GM21723 (cell line): ENCODE results near the gene IQCE.
"Not testable (repeated sequence)": the region's sequence is repeated elsewhere in the genome, so short reads cannot be mapped to it uniquely, and the experiment has no call there.

Experiments used
- ATAC-seq: cut with Tn5 transposase; IDR thresholded peaks from one replicate; pipeline ENCODE4 v1.9.1; 2021; ENCODE audit warnings: mild to moderate bottlenecking, moderate library complexity; ENCODE audit not compliant: unreplicated experiment

IQCE gene

DNA sequence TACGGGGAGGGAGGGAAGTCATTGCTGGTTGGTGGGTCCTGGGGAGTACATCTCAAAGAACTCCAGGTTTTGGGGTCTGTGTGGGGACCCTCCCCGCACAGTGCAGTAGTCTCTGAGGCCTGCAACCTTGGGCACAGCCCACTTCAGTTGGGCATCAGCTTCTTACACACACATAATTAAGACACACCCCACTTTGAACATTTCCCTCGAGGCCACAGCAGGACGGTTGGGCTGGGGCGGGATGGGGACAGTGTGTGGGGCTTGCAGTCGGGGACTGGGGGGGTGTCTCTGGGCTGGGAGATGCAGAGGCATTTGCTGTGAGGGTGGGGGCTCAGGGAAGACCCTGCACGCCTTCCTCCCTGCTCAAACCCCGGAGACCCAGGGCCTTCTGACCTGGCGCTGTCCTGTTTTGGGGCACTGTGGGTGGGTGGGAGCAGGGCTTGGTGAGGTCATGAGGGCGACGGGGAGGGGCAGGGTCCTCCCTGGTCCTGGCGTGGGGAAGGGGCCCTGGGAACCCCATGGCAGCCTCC is 38.0 kb upstream of the IQCE start:
- ATAC-seq: no peak

DNA sequence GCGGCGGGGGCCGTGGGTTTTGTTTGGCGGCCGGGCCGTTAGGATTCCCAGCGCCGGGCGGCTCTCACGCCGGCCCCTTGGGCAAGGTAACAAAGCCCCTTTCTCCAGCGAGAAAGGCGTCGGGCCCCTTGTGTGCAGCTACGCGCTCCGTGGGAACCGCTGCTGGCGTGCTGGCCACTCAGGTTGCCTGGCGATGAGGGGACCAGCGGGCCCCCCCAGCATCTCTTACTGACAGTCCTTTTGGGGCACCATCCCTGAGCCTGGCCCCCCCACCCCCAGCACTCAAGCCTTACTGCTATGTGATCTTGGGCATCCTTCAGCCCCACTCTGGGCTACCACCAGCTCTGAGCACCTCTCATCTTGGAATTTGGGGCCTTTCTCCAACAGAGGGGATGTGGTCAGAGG is 37.4 kb upstream of the IQCE start:
- ATAC-seq: no peak

DNA sequence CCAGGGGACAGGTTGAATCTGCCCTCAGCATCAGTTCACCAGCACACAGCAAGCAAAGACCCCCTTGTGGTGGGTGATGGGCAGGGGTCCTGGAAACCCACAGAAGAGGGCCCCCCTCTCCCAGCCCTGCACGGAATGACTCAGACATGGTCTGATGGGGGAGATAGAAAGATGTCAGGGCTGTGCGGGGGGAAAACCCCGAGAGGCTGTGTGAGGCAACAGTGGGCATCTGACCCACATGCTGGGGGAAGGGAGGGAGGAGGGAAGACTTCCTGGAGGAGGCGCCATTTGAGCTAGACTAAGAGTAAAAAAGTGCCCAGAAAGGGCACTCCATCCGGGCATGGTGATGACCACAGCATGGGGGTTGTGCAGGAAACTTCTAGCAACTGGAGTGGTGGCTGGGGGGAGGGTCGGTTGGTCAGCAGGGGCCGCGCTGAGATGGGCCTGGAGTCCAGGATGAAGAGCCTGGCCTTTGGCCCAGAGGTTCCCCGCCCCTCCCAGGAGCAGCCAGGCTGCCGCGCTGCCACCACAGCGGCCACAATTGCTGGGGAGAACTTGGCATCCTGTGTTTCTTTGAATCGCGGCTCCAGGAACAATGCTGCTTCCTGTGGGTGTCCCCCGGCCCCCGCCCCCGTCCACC is 36.7 kb upstream of the IQCE start:
- no peak for ATAC-seq

DNA sequence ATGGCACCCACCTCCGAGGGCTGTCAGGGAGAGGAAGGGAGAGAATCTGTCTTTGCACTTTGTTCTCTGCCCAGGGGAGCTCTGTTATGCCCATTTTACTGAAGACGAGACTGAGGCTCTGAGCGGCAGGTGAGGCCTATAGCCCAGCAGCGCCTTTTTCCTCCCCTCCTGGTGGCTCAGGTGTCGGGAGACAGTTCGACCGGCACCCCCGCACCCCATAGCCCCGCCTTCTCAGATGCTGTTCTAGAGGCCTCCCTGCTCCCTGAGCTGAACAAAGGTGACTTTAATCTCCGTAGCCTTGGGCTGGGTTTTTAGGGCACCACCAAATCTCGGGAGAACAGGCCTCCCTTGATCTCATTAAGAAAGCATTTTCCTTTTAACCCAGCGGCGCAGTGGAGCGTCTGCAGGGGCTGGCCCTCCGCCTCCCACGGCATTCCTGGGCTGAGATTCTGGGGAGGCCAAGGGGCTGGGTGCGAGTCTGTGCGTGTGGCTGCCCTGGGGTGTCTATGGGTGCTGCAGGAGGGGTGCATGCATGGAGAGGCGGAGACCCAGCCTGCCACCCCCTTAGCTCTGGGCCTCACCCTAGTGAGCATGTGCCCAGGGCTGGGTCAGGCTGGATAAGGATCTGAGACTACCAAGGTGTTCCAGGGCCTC is 35.9 kb upstream of the IQCE start:
- no peak for ATAC-seq

DNA sequence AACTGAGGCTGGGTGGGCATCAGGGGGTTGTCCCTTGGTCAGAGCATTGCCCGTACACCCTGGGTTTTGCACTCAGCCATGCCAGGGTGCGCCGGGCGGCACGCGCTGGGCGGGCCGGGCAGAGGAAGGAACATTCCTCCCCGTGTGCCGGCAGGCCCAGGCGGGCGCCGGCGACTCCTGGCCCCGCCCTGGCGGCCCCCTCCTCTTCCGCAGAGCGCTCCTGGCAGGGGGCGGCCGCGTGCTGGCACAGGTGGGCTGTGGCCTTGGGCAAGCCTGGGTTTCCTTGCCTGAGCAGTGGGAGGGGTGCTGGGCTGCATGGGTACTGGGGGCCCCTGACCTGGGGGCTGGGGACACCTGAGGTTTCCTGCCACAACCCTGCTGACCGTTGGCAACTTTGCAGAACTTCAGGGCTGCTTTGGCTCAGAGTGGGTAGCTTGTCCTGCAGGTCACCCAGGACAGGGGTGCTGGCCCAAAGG is 35.3 kb upstream of the IQCE start:
- no peak for ATAC-seq

DNA sequence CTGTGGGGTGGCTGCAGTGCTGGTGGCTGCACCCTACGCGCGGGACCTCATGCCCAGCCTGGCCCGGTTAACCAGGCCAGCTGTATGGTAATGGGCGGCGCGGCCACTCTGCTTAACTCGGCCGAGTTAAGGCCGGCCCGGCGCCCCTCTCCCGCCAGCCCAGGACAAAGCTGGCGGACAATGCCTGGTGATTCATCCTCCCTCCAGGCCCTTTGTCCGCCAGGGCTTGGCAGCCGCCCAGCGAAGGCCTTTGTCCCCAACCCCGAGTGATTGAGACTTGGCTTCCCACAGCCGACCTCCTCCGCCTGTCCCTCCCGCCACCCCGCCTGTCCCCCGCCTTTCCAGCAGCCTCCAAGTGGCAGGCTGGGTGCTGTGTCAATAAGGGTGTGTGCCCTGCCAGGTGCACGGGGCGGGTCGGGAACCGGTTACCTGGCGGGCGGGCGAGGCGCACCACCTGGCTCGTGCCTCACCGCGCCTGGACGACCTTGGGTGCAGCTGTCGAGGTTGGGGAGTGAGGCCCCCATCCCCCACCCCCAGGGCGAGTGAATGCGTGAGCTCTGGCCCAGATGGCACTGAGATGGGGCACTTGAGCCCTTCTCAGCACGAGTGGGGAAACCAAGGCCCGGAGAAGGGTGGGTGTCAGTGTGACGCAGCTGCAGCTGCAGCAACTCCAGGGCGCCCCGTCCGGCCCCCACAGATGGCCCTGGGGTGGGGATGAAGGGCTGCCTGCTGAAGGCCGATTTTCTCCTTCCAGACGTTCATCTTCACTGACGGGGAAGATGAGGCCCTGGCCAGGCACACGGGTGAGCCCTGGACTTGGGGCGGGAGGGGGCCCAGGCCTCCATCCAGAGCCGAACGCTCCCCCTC is 34.6 kb upstream of the IQCE start:
- no peak for ATAC-seq

DNA sequence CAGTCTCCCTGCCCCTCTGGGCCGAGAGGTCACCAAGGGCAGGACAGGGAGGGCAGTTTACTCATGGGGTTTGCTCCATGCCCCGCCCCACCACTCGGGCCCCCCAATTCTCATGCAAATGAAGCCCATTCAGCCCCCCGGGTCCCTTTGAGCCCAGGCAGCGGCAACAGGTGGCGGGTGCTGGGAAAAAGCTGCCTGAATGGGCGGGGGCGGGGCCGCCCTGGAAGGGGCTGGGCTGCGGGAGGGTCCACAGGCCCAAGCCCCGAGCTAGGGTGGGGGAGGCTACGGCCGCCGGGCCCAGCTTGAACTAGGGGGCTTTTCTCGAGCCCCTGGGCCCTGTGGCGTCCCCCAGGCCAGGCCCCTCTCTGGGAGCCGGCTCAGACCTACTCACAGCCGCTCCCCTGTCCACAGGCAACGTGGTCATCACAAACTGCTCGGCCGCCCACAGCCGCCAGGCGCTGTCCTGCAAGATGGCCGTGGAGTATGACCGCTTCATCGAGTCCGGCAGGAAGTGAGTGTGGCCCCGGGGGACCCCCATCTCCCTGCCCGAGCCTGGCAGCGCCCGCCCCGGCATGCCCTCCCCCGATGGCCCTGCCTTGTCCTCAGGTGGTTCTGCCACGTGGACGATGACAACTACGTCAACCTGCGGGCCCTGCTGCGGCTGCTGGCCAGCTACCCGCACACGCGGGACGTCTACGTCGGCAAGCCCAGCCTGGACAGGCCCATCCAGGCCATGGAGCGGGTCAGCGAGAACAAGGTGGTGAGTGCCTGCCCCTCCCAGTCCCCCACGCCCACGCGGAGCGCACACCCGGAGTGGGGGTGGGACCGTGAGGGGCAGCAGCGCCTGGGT is 33.7 kb upstream of the IQCE start:
- ATAC-seq: no peak

DNA sequence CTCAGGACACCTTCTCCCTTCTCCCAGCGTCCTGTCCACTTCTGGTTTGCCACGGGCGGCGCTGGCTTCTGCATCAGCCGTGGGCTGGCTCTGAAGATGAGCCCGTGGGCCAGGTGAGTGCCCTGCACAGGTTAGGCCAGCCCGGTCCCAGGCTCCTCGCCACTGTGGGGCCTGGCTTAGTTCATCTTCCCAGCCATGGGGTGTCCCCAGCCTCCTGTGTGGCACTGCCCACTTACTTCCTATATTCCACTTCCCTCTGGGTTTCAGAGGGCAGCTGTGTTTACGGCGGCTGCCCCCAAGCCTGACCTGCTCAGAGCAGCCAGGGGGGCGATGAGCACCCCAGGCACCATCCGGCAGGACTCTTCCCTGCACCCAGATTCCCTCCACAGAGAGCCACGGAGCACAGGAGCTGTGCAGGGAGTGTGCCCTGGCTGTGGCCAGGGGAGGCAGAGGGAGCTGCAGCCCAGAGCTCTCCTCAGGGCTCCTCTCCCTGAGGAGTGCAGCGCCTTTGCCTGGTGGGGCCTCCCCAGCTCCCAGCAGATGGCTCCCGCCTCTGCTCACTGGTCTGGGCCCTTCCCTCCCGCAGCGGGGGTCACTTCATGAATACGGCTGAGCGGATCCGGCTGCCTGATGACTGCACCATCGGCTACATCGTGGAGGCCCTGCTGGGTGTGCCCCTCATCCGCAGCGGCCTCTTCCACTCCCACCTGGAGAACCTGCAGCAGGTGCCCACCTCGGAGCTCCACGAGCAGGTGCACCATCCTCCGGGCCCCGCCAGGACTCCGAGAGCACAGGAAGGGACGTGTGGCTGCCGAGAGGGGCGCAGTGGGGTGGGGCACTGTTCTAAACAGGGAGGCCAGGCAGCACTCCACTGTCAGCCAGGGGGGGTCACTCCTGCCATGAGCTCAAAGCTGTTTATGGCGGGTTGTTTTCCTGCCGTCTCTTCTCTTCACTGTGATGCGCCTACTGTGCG is 32.8 kb upstream of the IQCE start:
- no peak for ATAC-seq

DNA sequence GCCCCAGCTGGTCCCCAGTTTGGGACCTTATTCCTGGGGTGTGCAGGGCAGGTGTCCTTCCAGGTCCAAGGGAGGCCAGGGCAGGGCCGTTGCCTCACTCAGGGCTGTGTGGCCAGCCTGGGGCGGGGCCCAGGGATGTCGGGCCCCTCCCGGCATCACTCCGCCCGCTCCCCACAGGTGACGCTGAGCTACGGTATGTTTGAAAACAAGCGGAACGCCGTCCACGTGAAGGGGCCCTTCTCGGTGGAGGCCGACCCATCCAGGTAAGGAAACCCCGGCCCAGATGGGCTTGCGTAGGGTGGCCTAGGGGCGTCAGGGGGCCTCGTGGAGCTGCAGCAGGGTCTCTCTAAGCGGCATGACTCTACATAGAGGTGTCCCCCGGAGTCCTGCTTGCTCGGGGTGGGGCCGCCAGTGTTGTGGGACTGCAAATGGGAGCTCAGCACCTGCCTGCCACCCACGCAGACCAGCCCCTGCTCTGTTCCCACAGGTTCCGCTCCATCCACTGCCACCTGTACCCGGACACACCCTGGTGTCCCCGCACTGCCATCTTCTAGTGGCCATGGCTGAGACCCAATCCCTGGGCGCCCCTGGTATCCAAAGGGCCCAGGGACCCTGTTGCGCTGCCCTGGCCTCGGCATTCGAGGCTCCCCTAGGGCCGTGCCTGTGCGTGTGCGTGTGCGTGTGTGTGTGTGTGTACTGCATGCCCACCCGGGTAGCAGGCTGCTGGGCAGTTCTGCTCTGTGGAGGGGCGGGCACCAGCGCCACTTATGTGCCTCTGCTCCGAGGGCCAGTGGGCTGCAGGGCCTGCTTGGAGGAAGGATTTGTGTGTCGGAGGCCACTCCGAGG is 31.9 kb upstream of the IQCE start:
- ATAC-seq: no peak

DNA sequence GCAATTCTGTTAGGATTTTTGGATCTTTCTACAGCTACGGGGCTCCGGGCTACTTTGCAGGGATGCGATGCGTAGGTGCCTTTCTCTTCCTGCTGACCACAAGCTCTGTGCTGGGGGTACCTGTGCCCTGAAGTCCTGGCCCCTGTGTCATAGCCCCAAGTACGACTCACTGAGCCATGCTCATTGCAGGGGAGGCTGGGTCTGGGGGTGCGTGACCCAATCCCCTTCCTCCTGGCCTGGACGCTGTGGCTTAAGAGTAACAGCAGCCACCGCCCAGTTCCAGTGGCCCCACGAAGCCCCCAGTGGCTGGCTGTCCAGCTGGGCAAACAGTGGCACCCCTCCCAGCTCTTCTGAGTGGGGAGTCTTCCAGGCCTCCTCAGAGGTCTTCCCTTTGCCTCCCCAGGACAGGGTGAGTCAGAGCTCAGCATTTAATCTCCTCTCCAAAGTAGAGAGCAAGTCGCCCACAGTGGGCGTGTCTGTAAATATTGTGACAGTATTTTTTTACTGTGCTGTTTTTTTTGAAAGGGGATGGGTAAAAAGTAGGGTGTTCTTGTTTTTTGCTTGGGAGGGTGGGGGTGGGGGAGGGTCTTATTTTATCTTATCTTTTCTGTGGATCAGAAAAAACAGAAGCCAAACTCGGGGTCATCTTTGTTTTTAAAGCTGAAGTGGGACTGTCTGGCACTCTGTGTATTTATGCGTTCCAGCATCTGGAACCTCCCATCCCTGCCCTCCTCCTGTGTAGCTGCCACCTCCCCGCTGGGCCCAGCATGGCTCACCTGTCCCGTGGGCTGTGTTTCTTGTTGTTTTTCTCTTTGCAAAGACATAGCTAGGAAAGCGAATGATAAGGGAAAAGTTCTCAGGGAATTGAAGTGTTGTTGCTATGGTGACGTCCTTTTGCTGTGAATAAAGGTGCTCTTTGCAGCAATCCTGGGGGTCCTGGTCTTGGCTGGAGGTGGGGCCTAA is 31.0 kb upstream of the IQCE start:
- no peak for ATAC-seq

DNA sequence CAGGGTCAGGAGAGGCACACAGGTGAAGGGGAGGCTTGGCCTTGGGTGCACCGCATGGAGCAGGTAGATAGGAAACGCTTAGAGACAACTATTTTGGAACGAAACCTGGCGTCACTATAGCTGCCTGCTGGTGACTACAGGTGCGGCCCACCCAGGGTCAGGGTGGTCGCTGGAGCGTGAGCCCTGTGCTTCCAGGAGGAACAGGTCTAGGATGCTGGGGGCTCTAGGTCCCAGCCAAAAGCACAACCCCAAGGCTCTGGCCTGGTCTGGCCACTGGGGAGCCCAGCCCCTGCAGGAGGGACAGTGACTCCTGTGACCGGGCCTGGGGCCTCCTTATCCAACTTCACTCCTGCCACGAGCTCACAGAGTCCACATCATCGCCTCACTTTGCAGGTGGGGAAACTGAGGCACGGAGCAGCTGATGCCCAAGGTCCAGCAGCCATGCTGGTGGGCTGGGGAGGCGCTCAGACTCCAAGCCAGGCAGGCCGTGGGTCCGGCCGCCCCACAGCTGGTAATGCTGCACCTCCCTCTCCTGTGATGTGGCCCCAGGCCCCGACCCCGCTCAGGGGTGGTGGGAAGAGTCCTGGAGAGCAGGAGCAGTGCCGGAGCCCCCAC is 30.2 kb upstream of the IQCE start:
- ATAC-seq: no peak

DNA sequence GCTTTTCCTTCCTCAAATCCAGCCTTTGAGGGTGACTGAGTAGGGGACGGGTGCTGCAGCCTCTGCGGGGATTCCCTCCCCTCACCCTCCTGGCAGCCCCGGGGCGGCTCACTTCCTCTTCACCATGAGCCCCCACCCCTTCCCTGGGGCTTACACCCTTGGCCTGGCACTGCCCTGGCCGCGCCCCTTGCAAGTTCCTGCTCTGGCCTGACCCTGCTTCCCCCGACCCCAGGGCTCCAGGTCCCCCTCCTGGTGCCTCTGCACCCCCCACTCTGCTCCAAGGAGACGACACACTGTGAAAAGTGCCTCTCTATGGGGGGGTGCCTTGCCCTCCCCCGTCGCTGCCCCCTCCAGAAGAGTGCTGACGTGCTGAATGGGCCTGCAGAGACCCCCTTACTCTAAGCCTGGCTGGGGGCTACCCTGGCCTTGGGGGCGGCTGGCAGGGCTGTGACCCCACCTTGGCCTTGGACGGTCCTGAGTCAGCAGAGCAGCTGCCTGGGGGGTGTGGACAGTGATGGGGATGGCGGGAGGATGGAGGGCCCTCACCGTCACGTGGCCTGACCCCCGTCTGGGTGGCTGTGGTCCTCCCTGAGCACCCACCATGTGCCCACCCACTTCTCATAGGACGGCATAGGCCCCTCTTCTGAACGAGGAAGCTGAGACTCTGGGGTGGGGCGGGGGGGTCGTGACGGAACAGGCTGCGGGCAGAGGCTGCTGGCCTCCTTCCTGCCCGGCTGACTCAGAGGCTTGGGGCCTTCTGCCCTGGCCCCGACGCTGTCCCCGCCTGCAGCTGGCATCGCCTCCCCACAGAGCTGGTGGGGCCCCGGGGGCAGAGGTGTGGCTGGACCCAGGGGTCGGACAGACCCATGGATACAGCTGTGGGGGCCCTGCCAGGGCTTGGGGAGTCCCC is 29.4 kb upstream of the IQCE start:
- no peak for ATAC-seq

DNA sequence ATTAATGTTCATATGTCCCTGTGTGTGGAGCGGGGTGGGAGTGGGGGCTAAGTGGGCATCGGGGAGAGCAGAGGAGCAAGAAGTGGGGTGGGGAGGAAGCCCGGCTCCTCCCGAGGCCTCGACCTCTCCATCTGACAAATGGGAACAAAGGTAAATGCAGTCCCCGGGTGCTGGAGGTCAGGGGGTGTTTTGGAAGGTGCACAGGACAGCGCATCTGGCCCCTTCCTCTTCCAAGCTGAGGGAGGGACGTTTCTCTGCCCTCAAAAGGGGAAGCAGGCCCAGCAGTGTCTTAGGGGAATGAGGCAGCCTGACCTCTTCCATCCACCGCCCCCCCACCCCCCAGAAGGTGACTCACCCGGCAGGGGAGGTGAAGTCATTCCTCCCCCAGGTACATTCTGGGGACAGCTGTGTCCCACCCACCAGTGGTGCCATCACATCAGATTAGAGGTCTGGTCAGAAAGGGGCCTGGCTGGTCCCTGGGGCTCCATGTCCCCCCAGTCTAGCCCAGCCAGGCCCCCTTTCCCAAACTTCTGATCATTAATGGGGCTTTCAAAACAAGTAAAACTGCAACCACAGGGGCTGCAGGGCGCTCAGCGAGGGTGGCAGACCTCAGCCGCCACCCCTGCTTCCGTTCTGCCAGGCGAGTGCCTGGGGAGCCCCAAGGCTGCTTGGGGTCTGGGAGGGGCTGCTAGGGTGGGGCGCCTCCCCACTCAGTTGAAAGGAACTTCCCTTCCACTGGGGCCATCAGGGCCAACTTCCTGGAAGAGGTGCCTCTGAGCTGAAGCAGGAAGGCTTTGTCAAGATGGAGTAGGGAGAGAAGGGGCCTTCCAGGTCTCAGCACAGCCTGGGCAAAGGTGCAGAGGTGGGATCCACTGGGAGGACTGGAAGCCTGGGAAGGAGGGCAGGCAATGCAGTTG is 28.4 kb upstream of the IQCE start:
- no peak for ATAC-seq

DNA sequence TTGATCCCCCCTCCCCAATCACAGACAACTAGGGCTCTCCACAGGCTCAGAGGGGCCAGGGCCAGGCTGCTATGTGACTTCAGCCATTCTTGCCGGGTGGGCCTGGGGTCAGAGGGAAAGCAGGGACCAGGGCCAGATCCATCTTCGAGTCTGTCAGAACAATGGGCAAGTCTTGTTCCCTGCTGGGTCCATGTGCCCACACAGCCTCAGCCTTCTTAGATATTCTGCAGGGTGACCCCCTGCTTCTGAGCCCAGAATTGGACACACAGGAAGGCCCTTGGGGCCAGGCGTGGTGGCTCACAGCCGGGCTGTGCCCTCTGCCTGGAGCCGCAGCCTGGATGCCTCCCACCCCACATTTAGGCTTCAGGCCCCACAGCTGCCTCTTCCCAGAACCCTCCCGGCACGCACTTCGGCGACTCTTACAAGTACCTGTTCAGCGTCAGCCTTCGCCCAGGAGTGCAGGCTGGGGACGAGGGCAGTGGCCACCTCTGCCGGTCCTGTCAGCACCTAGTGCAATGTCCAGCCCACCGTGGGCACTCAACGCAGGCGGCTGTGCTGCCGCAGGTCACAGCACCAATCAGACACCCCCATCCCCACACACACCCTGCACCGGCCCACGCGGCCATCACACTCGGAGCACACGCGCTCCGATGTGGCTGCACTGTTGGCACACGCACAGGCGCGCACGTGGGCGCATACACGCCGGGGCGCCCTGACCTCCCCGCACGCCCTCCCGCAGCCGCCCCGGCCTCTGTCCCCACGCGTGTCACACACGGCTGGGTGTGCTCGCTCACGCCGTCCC is 27.6 kb upstream of the IQCE start:
- ATAC-seq: not testable (repeated sequence)
